T-helper 1 cell treated with Interleukin-12 subunit alpha and Interleukin-12 subunit beta and Interleukin-4 antibody, amounts not matched to agents 30 μg/mL and 1 μg/mL, for 36 hours (primary cell): ENCODE measurements around the gene PSMD13.
A peak's percentile ranks its signal among the peaks of the same experiment; 100 is the strongest.

Source experiments
- H3K27ac Mint-ChIP-seq: one replicate; pipeline ENCODE4 v1.8.0; 2021; ENCODE audit warnings: mild to moderate bottlenecking, mixed read lengths
- H3K27me3 Mint-ChIP-seq: one replicate; pipeline ENCODE4 v1.8.0; 2021; ENCODE audit warnings: low read depth, mixed read lengths
- H3K36me3 Mint-ChIP-seq: one replicate; pipeline ENCODE4 v1.8.0; 2021; ENCODE audit warnings: low read depth, mixed read lengths
- H3K4me1 Mint-ChIP-seq: one replicate; pipeline ENCODE4 v1.8.0; 2021; ENCODE audit warnings: low read depth, mixed read lengths
- H3K4me3 Mint-ChIP-seq: one replicate; pipeline ENCODE4 v1.8.0; 2021; ENCODE audit warnings: mild to moderate bottlenecking, moderate library complexity, mixed read lengths
- H3K9me3 Mint-ChIP-seq: one replicate; pipeline ENCODE4 v1.8.0; 2021; ENCODE audit warnings: mixed read lengths

The PSMD13 gene

GRCh38 chr11:278001-278951, 41.5 kb downstream of the PSMD13 start, which contains the start of gene NLRP6:
NLRP6 (plus strand) TSS chr11:278407; CDS start chr11:278570, 163 bp downstream.
- Mint-ChIP-seq H3K36me3 (peaks cover 38% of the 10 kb centered on the region), H3K4me1 (peaks cover 37% of the 10 kb centered on the region), H3K4me3 (peak within 1 kb of the TSS; percentile 85), H3K9me3 (peaks cover 5% of the 10 kb centered on the region), H3K27ac (peak within 1 kb of the TSS; percentile 88), H3K27me3 (peaks cover 49% of the 10 kb centered on the region)

GRCh38 chr11:279040-279965, 42.5 kb downstream of the PSMD13 start:
- Mint-ChIP-seq H3K9me3 (peaks cover 5% of the 10 kb centered on the region), H3K36me3 (peaks cover 43% of the 10 kb centered on the region), H3K27ac (no peak overlapping the region), H3K27me3 (peaks cover 49% of the 10 kb centered on the region), H3K4me3 (peak overlapping the region; percentile 85), H3K4me1 (peaks cover 43% of the 10 kb centered on the region)

GRCh38 chr11:279966-280705, 43.4 kb downstream of the PSMD13 start:
- H3K36me3 Mint-ChIP-seq, result peaks cover 43% of the 10 kb centered on the region
- peak overlapping the region; percentile 76 for H3K27ac Mint-ChIP-seq
- H3K9me3 Mint-ChIP-seq, result peaks cover 5% of the 10 kb centered on the region
- H3K4me1 Mint-ChIP-seq, result peaks cover 43% of the 10 kb centered on the region
- H3K27me3 Mint-ChIP-seq, result peaks cover 44% of the 10 kb centered on the region
- peak overlapping the region; percentile 87 for H3K4me3 Mint-ChIP-seq

- Mint-ChIP-seq H3K4me1 (peaks cover 43% of the 10 kb centered on the region), H3K36me3 (peaks cover 49% of the 10 kb centered on the region), H3K4me3 (peak overlapping the region; percentile 87), H3K9me3 (peaks cover 5% of the 10 kb centered on the region), H3K27ac (peak overlapping the region; percentile 68), H3K27me3 (peaks cover 39% of the 10 kb centered on the region)
Measured at GRCh38 chr11:280706-281485, 44.1 kb downstream of the PSMD13 start.

- H3K27me3 Mint-ChIP-seq, result peaks cover 37% of the 10 kb centered on the region
- H3K36me3 Mint-ChIP-seq, result peaks cover 43% of the 10 kb centered on the region
- H3K9me3 Mint-ChIP-seq, result peaks cover 3% of the 10 kb centered on the region
- peak overlapping the region; percentile 62 for H3K27ac Mint-ChIP-seq
- peak overlapping the region; percentile 87 for H3K4me3 Mint-ChIP-seq
- H3K4me1 Mint-ChIP-seq, result peaks cover 43% of the 10 kb centered on the region
Measured at GRCh38 chr11:281486-282161, 44.8 kb downstream of the PSMD13 start.

GRCh38 chr11:282171-282570, 45.4 kb downstream of the PSMD13 start:
- peaks cover 45% of the 10 kb centered on the region for H3K4me1 Mint-ChIP-seq
- H3K27ac Mint-ChIP-seq, result peak overlapping the region; percentile 62
- no peaks in the 10 kb centered on the region for H3K9me3 Mint-ChIP-seq
- H3K4me3 Mint-ChIP-seq, result peak overlapping the region; percentile 87
- H3K36me3 Mint-ChIP-seq, result peaks cover 40% of the 10 kb centered on the region
- peaks cover 37% of the 10 kb centered on the region for H3K27me3 Mint-ChIP-seq

GRCh38 chr11:282630-283360, 46.0 kb downstream of the PSMD13 start:
- H3K4me1 Mint-ChIP-seq, result peaks cover 45% of the 10 kb centered on the region
- H3K36me3 Mint-ChIP-seq, result peaks cover 37% of the 10 kb centered on the region
- H3K4me3 Mint-ChIP-seq, result peak overlapping the region; percentile 87
- peaks cover 34% of the 10 kb centered on the region for H3K27me3 Mint-ChIP-seq
- no peaks in the 10 kb centered on the region for H3K9me3 Mint-ChIP-seq
- peak overlapping the region; percentile 62 for H3K27ac Mint-ChIP-seq

GRCh38 chr11:283405-284104, 46.8 kb downstream of the PSMD13 start:
- H3K4me3 Mint-ChIP-seq, result peak overlapping the region; percentile 66
- peaks cover 34% of the 10 kb centered on the region for H3K36me3 Mint-ChIP-seq
- no peaks in the 10 kb centered on the region for H3K9me3 Mint-ChIP-seq
- H3K27ac Mint-ChIP-seq, result peak overlapping the region; percentile 11
- peaks cover 40% of the 10 kb centered on the region for H3K4me1 Mint-ChIP-seq
- peaks cover 32% of the 10 kb centered on the region for H3K27me3 Mint-ChIP-seq

GRCh38 chr11:284105-285020, 47.6 kb downstream of the PSMD13 start:
- Mint-ChIP-seq H3K36me3 (peaks cover 32% of the 10 kb centered on the region), H3K27me3 (peaks cover 29% of the 10 kb centered on the region), H3K4me3 (no peak overlapping the region), H3K9me3 (no peaks in the 10 kb centered on the region), H3K4me1 (peaks cover 38% of the 10 kb centered on the region), H3K27ac (no peak overlapping the region)

- Mint-ChIP-seq H3K4me1 (peaks cover 38% of the 10 kb centered on the region), H3K9me3 (no peaks in the 10 kb centered on the region), H3K27ac (peak overlapping the region; percentile 3), H3K36me3 (peaks cover 32% of the 10 kb centered on the region), H3K4me3 (no peak overlapping the region), H3K27me3 (peaks cover 29% of the 10 kb centered on the region)
Measured at GRCh38 chr11:285021-285893, 48.5 kb downstream of the PSMD13 start.

- peaks cover 31% of the 10 kb centered on the region for H3K36me3 Mint-ChIP-seq
- no peak overlapping the region for H3K4me3 Mint-ChIP-seq
- peaks cover 29% of the 10 kb centered on the region for H3K27me3 Mint-ChIP-seq
- H3K27ac Mint-ChIP-seq, result no peak overlapping the region
- no peaks in the 10 kb centered on the region for H3K9me3 Mint-ChIP-seq
- peaks cover 37% of the 10 kb centered on the region for H3K4me1 Mint-ChIP-seq
Measured at GRCh38 chr11:285894-286220, 49.1 kb downstream of the PSMD13 start.
